Stimulated activated CD8-positive, alpha-beta memory T cell treated with anti-CD3 and anti-CD28 coated beads, Interleukin-2, amount 100 ng/mL, for 1 hour (primary cell): Measurements from ENCODE around the gene FBXO44.

ENCODE experiments used
- DNase-seq, 2 donors: peaks; one replicate each; pipeline ENCODE4 v3.0.0-alpha.2; 2020; ENCODE audit warnings: low read depth in 2 of 2

Gene FBXO44

DNA sequence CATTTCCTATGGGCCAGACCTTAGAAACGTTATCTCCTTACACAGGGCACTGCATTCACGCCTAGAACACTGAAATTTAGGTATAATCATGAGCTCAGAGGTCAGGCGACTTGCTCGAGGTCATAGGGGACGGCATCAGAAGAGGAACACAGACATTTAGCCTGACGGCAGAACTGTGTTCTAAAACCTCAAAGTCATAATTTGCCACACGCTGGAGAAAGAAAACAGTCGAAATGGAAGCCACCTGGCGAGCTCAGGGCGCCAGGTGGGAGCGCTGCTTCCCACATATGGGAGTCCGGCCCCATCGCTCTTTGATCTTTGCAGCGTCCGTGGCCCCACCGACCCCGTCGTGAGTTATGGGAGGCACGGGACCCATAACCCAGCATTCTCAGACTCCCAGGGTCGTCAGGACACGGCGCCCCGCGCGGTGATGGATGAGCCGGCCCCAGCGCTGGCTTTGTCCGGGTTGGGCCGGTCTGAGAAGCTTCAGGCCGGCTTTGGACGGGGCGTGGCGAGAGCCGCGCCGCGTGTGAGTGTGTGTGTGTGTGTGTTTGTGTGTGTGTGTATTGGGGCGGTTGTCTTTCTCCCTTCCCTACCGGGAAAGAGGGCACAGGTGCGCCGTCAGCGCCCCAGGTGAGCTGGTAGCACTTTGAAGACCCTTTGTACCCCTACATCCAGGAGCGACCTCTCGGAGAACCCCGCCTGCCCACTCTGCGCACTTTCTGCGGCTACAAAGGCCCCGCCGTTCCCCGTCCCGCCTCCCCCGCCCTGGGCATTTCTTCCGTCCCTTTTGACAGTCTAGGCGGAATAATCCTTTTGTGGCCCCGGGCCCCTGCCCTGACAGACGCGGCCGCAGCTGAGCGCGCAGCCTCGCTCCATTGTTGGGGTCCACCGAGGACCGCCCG is 36.0 kb downstream of the FBXO44 start:
- DNase-seq = no peak

DNA sequence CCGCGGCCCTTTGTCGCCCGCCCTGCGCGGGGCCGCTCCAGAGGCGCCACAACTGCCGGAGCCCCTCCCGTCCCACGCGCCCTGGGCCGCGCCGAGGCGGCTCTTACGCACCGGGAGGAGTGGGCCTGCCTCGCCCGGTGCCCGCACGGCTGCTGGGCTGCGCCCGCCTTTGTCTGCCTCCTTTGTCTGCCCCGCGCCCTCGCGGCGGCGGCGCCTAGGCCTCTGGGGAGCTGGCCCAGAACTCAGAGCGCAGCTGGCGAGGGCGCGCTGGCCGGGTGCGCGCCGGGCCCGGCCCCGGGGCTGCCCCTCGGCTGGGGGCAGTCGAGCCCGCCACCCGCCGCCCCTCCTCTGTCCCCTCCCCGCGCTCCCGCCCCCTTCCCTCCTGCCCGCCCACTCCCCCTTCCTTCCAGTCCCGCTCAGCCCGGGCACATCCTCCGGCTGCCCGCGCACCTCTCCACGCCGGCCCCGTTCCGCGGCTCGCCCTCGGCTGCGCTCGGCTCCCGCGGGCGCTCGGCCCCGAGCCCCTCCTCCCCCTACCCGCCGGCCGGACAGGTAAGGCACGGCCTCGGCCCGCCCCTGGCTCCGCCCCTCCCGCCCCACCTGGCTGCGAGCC is 36.7 kb downstream of the FBXO44 start, which contains the start of gene DRAXIN:
TSS of gene DRAXIN (plus strand) at position 409 of the 613 bp plus-strand sequence. CDS start 14,549 bp downstream, outside the sequence.
- no peak for DNase-seq

DNA sequence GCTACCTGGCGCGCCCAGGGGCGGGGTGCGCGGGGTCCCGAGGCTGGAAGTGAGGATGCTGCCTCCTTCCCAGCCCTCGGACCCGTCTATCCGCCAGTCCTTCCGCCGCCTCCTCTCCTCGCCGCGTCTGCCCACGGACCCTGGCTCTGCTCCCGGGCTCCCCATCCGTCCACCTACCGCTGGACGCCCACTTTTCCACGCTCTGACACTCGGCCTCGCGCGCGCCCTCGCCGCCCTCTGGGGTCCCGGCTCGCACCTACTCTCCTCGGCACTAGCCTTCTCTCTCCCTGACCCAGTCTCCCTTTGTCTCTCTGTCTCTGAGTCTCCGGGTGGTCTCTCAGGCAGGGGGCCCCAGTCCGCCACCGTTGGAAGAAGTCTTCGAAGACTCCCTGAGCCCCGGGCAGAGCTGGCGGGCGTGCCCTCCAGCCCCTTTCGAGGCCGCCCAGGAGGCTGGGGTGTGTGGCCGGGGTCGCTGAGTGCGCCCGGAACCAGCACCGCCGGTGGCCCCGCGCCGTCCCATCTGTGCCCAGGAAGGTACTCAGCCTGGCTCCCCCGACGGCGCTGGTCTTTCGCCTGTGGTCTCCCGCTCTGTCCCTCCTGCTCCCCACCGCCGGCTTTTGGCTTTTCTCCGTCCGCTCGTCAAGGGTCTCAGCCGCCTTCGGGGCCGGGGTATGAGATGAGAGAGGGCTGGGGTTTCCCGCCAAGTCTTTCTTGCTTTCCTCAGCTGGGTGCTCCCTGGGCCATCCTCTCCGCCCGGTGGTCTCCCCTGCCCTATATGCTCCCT is 37.4 kb downstream of the FBXO44 start:
- no peak for DNase-seq

DNA sequence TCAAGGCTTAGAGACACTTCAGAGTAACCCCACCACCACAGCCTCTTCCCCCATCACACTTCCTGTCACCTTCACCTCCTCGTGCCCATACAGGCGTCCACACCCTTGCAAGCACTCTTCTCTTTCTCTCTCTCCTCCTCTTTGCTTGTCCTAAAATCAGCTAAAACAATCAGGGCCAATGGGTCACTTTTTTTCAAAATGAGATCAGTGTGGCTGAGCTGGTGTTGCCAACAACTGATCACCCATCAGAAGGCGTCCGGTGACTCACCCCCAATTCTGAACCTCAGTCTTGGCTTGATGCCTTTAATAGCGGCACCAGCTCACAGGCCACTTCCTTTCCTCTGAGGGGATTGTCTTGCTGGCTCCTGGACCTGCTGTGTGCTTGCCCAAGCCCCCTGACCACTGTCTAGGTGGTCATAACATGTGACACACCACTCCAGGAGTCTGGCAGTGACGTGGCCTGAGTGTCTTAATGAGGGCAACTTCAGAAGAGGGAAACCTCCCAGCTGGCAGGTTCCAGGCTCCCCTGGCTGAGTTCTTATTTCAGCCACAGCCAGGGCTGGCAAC is 38.4 kb downstream of the FBXO44 start:
- peak; percentile 13 to 24 for DNase-seq

DNA sequence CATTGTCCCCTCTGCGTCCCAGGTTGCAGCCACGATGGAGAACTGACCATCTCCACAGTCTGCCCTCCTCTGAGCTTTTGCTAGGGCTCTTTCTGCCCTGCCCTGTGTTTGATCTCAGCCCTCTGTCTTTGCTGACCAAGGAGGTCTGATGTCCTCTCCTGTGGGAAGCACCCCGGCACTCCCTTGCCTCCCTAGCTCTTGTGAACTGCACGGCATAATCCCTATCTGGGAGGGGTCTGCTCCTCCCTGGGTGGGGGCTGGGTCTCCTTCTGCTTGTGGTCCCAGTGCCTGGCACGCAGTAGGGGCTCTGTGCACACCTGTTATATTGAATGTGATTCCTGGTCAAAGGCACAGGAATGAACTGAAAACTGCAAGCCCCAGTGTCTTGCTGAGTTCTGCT is 39.2 kb downstream of the FBXO44 start:
- no peak for DNase-seq

DNA sequence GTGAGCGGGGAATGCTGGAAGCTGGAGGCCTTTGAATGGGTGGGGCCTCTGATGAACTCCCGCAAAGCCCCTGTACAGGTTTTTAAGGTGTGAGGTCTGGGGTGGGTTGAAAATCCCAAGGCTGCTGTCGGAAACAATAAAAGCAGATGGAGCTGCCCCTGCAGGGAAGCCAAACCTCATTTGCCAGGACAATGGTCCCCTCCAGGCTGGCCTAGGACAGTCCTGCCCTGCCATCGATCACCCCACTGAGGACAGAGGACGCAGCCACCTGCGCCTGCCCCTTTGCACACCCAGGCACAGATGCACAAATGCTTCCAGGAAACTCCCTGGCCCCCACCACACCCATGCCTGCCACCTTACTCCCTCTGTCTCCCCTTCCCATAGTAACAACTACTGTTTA is 41.2 kb downstream of the FBXO44 start:
- DNase-seq = no peak

DNA sequence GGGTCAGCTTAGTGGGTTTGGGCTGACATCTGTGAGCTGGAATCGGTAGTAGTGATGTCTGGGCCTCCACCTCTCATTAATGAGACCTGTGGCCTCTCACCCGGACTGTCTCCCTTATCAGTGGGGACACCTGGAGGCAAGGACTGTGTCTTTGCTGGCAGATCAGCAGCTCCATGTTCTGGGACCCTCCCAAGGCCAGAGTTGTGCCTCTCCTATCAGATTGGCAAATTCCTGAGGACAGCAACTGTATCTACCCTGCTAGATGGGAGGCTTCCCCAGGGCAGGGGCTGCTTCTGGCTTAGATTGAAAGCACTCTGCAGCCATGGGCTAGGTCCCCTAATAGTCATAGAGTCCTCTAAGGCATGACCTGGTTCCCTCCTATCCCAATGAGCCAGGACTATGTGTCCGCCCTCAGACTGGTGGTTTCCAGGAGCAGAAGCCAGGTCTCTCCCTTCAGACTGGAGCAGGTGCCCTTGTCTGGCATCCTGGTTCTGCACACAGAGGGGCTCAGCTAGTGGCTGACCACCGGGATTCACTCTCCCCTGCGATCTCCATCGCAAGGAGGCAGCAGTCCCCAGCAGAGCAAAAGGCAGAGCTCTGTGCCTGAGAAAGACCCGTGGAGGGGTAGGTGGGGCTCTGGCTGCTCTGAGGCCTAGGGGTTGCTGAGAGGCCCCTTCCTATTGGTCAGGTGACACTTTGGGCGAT is 42.7 kb downstream of the FBXO44 start:
- DNase-seq = no peak

DNA sequence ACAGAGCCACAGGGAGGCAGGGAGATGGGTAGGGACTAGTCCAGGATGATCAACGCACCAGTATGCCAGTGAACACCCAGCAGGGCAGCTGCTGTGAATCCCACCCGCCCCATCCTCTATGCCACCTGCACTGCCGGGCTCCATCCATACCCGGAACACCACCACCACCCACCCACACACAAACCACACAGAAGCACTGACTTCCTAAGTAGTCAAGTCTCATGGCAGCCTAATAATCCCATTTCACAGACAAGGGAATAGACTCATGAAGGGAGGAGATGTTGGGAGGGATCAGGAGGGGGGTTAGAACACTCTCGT is 43.2 kb downstream of the FBXO44 start:
- no peak for DNase-seq

DNA sequence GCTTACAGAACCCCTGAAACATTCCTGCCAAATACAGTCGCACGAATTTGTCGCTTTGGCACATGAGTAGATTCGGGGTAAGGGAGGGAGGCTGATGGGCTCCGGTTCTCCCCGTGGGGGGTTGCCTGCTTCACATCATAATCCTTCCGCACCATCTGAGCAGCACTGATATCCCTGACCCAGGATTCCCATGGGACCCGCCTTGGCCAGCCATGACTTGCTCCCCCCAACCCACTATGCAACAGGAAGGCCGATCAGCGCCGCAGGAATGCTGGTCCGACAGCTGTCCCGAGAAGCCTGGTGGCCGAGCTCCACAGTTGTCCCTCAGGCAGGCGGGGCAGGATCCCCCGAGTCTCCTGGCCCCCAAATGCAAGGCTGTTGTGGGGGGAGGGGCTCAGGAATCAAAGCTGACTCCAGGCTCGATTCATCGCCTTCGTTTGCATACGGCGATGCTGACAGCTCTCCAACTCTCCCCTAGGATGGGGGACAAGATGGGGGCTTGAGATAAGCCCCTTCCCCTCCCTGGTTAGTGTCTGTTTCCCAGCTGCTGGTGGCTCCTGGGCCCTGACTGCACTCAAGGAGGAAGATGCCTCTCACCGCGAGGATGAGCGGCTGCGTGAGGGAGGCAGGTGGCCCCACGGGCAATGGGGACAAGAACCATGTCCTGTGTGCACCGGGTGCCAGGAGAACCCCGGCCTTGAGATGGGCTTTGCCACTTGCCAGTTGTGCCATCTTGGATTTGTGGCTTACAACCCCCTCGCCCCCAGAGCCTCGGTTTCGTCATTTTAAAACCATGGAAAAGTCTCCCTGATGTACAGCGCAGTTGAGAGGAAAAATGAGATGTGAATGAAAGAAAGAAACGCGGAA is 46.2 kb downstream of the FBXO44 start:
- no peak for DNase-seq

DNA sequence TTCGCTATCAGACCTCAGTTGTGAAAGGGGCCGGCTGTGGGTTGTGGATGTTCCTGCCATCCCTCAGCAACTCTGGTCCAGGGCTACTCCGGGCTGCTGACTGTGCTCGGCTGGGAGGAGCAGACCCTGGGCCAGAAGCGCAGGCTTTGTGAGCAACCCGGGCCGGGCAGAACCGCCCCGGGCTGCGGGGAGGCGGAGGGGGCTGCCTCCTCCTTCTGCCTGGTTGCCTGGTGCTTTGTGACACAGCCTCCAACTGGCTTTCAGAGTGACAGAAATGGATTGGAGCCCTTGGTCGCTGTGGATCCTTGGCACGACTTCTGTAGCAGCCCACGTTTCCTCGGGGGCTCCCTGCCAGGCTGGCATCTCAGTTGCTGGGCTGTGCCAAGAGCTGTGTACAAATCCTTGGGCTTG is 46.9 kb downstream of the FBXO44 start:
- DNase-seq = no peak

DNA sequence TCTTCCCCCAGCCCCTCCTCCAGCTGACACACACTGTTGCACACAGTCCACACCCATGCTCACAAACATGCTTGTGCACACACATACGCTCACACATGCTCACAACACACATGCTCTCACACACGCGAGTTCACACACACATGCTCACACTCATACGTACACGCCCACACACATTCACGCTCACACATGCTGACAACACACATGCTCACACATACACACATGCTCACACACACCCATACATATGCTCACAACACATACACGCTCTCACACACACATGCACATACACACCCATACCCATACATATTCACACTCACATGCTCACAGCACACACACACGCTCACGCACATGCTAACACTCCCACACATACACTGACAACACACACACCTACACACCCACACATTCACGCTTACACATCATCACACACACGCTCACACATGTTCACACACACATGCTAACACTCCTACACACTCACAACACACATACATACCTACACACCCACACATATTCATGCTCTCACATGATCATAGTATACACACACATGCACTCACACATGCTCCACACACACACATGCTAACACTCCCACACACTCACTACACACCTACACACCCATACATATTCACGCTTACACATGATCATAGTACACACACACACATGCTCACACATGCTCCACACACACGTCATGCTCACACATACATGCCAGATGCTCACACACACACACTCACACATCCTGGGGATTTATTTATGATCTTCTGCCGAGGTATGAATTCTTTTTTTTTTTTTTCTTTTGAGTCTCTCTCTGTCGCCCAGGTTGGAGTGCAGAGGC is 47.5 kb downstream of the FBXO44 start:
- DNase-seq = no peak

DNA sequence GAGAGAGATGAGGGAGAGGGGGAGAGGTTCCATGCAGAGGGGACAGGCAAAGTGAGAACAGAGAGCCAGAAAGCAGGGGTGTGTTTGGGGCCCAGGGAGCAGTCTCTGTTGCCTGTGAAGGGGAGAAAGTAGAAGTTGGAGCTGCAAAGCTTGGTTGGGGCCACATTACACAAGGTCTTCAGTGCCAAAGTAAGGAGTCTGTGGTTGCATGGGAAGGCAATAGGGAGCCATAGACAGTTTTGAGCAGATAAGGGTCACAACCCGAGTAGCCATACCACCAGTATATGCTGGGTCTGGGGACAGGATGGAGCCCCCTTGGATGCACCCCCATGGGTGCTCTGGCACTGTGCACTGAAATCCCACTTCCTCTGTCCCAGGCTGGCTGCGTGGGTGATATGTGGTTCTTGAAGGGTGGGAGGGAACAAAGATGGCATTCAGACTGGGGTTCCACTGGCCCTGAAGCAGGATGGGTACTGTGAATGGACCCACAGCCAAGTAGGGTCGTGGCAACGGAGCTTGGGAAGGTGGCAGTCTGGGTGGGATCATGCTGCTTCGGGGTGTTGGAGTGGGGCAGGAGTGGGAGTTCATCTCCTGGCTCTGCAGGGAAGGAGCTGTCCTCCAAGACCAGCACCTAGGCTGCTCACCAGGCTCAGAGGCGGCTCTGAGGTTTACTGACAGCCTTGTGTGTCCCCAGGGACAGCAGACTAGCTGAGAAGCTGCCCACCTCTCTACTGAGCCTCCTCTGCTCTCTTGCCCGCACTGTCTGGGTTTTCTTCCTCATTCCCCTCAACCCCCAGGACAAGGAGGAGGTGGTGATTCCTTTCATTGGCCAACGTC is 48.9 kb downstream of the FBXO44 start:
- DNase-seq = no peak

DNA sequence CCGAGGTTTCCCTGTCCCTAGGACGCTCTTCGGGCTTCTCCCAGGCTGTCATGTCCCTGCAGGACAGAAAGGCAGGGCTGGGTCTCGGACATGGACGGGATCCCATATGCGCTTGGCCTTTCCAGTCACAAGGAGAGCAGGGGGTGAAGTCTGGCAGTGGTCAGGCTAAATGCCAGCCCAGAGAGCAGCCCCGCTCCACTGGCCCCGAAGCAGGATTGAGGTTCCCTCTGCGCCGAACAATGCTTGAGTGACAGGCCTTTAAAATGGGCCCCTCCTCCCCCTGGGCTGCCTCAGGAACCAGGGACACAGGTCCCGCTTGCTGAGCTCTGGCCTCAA is 49.5 kb downstream of the FBXO44 start:
- no peak for DNase-seq

DNA sequence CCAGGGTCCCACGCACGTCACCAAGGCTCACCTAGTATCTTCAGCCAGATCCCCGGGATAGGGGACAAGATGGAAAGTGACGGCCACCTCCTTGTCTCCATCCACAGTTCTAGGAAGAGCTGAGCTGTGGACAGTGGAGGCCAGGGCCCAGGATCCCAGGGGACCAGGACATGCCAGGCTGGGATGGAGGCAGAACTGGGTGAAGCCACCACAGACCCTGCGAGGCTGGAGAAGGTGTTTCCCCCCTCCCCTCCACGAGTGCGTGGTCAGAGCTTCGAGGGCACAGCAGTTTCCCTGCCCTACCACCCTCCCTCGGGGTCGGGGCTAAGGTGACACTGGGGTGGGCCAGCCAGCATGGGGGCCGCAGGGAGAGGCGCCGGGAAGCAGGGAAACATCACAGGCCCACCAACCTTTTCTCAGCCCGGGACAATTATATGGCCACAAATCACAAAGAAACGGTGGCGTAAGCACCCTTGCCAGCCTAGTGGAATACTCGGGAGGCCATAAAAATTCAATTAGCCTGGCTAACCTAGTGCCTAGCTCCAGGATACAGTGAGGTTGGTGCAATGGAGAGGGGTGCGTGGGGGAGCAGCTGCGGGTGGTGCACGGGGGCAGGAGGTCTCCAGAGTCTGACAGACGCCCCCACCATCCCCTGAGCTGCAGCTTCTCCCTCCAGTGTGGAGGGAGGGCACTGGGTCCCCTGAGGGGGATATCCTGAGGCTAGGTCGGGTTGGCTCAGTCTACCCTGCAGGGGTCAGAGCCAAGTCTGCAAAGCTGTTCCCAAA is 50.2 kb downstream of the FBXO44 start:
- no peak for DNase-seq

DNA sequence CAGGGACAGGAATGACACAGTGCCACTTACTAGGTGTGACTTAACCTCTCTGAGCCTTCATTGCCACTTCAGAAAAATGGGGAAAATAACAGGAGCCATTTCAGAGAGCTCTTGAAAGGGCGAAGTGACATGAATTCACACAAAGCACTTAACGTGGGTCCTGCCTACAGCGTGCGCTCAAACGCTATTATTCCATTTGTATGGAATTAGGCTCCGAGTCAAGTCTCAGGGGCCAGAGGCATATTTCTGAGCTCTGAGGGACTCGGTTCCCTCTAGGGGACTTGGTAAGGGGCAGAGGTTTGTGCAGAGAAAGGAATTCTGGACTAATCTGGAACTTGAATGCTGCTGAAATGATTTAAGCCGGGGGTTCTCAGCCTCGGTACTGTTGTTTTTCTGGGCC is 50.9 kb downstream of the FBXO44 start:
- no peak for DNase-seq

DNA sequence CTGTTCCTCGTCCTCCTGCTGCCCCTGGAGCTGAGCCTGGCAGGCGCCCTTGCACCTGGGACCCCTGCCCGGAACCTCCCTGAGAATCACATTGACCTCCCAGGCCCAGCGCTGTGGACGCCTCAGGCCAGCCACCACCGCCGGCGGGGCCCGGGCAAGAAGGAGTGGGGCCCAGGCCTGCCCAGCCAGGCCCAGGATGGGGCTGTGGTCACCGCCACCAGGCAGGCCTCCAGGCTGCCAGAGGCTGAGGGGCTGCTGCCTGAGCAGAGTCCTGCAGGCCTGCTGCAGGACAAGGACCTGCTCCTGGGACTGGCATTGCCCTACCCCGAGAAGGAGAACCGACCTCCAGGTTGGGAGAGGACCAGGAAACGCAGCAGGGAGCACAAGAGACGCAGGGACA is 51.6 kb downstream of the FBXO44 start:
- no peak for DNase-seq

DNA sequence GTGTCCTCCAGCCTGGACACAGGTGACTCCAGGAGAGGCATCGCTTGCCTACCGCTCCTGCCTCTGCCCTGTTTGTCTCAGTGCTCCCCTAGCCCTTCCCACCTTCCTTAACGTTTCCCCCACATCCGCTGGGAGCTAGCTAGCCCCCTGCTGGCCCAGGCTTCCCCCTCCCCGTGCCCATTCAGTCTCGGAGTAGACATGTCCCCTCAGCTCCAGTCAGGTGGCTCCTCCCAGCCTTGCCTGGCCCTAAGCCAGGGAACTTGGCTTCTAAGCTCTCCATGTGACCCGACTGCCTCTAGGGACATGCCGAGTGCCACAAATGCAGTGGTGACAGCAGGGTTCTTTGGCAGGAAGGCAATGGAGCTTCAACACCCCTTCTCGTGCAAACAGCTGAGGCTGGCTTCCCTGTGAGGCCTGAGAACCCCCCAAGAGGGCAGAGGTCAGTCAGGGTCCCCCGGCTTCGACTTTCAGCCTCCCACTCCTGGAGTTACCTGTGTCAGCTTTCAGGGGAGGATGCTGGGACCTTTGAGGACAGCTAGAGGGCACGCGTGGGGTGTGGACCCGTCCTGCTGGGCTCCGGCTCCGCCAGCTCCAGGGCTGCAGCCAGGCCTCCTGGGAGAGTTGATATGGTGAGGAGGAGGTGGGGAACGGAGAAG is 53.1 kb downstream of the FBXO44 start:
- DNase-seq = no peak
